ENCODE measurements around the gene CHPF2.

Gene CHPF2

DNA sequence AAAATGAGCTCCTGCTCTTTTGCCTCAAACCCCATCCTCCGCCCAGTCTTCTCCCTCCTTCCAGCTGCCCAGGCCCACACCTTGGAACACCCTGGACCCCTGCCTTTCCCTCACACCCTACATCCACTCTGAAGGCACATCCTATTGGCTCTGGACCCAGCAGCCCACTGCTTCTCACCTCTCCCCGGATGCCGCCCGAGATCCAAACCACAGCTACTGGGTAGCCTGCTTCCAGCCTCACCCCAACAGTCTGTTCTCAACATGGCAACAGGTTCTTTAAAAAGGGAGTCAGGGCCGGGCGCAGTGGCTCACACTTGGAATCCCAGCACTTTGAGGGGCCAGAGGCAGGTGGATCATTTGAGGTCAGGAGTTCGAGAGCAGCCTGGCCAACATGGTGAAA, 25.7 kb downstream of the CHPF2 start:
- DNase-seq (ENCODE audit: low read depth), result no peak
- Histone ChIP-seq H3K4me1 (ENCODE audit: control insufficient read depth, insufficient read depth, low read length) (peaks cover 14% of the 10 kb centered on the region), H3K36me3 (ENCODE audit: control insufficient read depth, insufficient read depth, low read length, severe bottlenecking) (no peaks in the 10 kb centered on the region), H3K9me3 (ENCODE audit: control insufficient read depth, low read length) (no peaks in the 10 kb centered on the region), H3K27me3 (replicated peaks; ENCODE audit: control insufficient read depth, insufficient read depth, low read length) (peaks cover 55% of the 10 kb centered on the region), H3K4me3 (ENCODE audit: low read length) (no peak overlapping the region), H3K9ac (ENCODE audit: low read length) (no peak overlapping the region)

- no peak for DNase-seq (ENCODE audit: low read depth)
- Histone ChIP-seq H3K4me3 (ENCODE audit: low read length) (no peak overlapping the region), H3K9me3 (ENCODE audit: control insufficient read depth, low read length) (no peaks in the 10 kb centered on the region), H3K27me3 (replicated peaks; ENCODE audit: control insufficient read depth, insufficient read depth, low read length) (peaks cover 61% of the 10 kb centered on the region), H3K4me1 (ENCODE audit: control insufficient read depth, insufficient read depth, low read length) (peaks cover 12% of the 10 kb centered on the region), H3K9ac (ENCODE audit: low read length) (no peak overlapping the region), H3K36me3 (ENCODE audit: control insufficient read depth, insufficient read depth, low read length, severe bottlenecking) (no peaks in the 10 kb centered on the region)
Measured at GRCh38 chr7:151260471-151260870, 28.2 kb downstream of the CHPF2 start.

DNA sequence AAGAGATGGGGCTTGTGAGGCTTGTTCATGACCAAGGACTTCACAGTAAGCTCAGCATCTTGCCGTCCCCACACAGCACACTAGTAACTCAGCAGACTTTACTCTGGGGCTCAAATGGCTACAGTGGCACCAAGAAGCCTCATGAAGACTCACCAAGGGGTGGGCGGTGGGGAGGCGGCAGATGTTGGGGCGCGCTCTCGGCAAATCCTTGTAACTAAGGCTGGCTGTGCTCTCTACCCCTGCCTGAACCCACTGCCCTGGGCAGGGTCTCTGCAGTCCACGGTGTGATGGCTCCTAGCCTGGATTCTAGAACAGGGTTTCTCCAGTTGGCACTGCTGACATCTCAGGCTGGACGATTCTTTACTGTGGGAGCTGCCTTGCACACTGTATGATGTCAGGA, 28.6 kb downstream of the CHPF2 start:
- Histone ChIP-seq H3K4me1 (ENCODE audit: control insufficient read depth, insufficient read depth, low read length) (peaks cover 12% of the 10 kb centered on the region), H3K27me3 (replicated peaks; ENCODE audit: control insufficient read depth, insufficient read depth, low read length) (peaks cover 63% of the 10 kb centered on the region), H3K9ac (ENCODE audit: low read length) (no peak overlapping the region), H3K9me3 (ENCODE audit: control insufficient read depth, low read length) (no peaks in the 10 kb centered on the region), H3K4me3 (ENCODE audit: low read length) (no peak overlapping the region), H3K36me3 (ENCODE audit: control insufficient read depth, insufficient read depth, low read length, severe bottlenecking) (no peaks in the 10 kb centered on the region)
- no peak for DNase-seq (ENCODE audit: low read depth)

DNA sequence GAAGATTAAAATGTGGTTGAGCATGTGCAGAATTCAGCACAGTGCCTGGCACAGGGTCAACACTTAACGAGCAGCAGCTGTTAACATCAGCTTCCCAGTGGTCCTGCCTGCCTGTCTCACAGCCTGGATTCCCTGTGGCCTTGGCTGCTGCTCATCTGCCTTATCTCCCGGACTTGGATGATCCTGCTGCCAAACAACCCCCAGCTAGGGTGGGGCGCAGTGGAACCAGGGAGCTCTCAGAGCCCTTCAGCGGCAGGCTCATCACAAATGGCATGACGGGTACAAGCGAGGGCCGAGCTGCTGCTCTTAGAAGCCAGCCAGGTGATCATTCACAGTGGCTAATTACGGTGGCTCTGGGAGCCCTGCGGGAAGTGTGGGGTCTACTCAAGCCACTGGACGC, 29.2 kb downstream of the CHPF2 start:
- peaks cover 10% of the 10 kb centered on the region for H3K4me1 ChIP-seq (ENCODE audit: control insufficient read depth, insufficient read depth, low read length)
- H3K36me3 ChIP-seq (ENCODE audit: control insufficient read depth, insufficient read depth, low read length, severe bottlenecking), result no peaks in the 10 kb centered on the region
- no peak overlapping the region for H3K4me3 ChIP-seq (ENCODE audit: low read length)
- H3K9me3 ChIP-seq (ENCODE audit: control insufficient read depth, low read length), result no peaks in the 10 kb centered on the region
- peaks cover 63% of the 10 kb centered on the region for H3K27me3 ChIP-seq (replicated peaks; ENCODE audit: control insufficient read depth, insufficient read depth, low read length)
- DNase-seq (ENCODE audit: low read depth), result peak; percentile 13
- no peak overlapping the region for H3K9ac ChIP-seq (ENCODE audit: low read length)

- Histone ChIP-seq H3K36me3 (ENCODE audit: control insufficient read depth, insufficient read depth, low read length, severe bottlenecking) (no peaks in the 10 kb centered on the region), H3K9me3 (ENCODE audit: control insufficient read depth, low read length) (no peaks in the 10 kb centered on the region)
Measured at GRCh38 chr7:151264615-151265014, 32.3 kb downstream of the CHPF2 start.

GRCh38 chr7:151265351-151265931, 33.2 kb downstream of the CHPF2 start:
- Histone ChIP-seq H3K36me3 (ENCODE audit: control insufficient read depth, insufficient read depth, low read length, severe bottlenecking) (no peaks in the 10 kb centered on the region), H3K9ac (ENCODE audit: low read length) (no peak overlapping the region), H3K9me3 (ENCODE audit: control insufficient read depth, low read length) (no peaks in the 10 kb centered on the region), H3K27me3 (replicated peaks; ENCODE audit: control insufficient read depth, insufficient read depth, low read length) (peaks cover 66% of the 10 kb centered on the region), H3K4me3 (ENCODE audit: low read length) (no peak overlapping the region), H3K4me1 (ENCODE audit: control insufficient read depth, insufficient read depth, low read length) (peaks cover 7% of the 10 kb centered on the region)
- no peak for DNase-seq (ENCODE audit: low read depth)

More at GRCh38 chr7:151264615-151265014, 32.3 kb downstream of the CHPF2 start:
- peaks cover 73% of the 10 kb centered on the region for H3K27me3 ChIP-seq (replicated peaks; ENCODE audit: control insufficient read depth, insufficient read depth, low read length)
- no peak overlapping the region for H3K9ac ChIP-seq (ENCODE audit: low read length)
- no peak for DNase-seq (ENCODE audit: low read depth)
- peaks cover 7% of the 10 kb centered on the region for H3K4me1 ChIP-seq (ENCODE audit: control insufficient read depth, insufficient read depth, low read length)
- no peak overlapping the region for H3K4me3 ChIP-seq (ENCODE audit: low read length)

DNA sequence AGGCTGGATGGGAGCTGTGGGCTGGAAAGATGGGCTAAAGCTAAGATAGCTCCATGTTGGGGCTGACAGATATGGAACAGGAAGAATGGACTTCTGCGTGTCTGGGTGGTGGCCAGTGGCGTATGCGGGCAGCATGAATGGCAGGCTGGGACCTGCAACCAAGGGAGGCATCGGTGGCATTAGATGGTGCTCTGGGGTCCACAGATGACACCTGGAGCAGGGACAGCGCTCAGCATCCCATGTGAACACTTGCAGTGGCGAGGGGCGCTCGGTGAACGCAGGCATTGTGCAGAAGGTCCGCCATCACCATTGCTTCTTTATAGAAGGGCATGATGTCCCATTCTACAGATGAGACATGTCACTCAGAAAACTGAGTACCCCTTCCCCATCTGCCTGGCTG, 37.2 kb downstream of the CHPF2 start:
- H3K9me3 ChIP-seq (ENCODE audit: control insufficient read depth, low read length), result no peaks in the 10 kb centered on the region
- no peak for DNase-seq (ENCODE audit: low read depth)
- peaks cover 33% of the 10 kb centered on the region for H3K27me3 ChIP-seq (replicated peaks; ENCODE audit: control insufficient read depth, insufficient read depth, low read length)
- H3K9ac ChIP-seq (ENCODE audit: low read length), result no peak overlapping the region
- no peaks in the 10 kb centered on the region for H3K36me3 ChIP-seq (ENCODE audit: control insufficient read depth, insufficient read depth, low read length, severe bottlenecking)
- peaks cover 23% of the 10 kb centered on the region for H3K4me1 ChIP-seq (ENCODE audit: control insufficient read depth, insufficient read depth, low read length)
- no peak overlapping the region for H3K4me3 ChIP-seq (ENCODE audit: low read length)

DNA sequence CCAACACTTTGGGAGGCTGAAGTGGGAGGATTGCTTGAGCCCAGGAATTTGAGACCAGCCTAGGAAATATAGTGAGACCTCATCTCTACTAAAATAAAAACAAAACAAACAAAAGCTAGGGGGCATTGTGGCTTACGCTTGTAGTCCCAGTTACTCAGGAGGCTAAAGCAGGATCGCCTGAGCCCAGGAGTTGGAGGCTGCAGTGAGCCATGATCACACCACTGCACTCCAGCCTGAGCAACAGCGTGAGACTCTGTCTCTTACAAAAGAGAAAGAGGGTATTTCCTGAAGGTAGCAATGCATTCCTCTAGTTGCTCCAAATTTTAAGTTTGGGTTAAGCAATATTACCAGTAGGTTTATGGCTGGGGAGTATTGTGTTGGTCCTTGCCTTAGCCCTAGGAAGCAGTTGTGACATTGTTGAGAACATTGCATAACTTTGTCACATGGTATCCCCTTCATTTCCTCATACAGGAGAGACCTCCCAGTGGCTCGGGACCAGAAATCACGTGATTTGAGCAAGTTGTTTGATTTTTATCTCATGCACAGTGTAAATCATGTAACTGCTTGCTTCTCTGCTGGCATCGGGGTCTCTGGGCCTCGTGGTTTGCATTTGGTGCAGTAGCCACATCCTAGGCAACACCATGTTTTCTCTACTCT, 39.5 kb downstream of the CHPF2 start:
- H3K9ac ChIP-seq (ENCODE audit: low read length), result peak overlapping the region; percentile 61
- peaks cover 23% of the 10 kb centered on the region for H3K4me1 ChIP-seq (ENCODE audit: control insufficient read depth, insufficient read depth, low read length)
- no peaks in the 10 kb centered on the region for H3K36me3 ChIP-seq (ENCODE audit: control insufficient read depth, insufficient read depth, low read length, severe bottlenecking)
- peak; percentile 84 for DNase-seq (ENCODE audit: low read depth)
- no peaks in the 10 kb centered on the region for H3K9me3 ChIP-seq (ENCODE audit: control insufficient read depth, low read length)
- peak overlapping the region; percentile 20 for H3K4me3 ChIP-seq (ENCODE audit: low read length)
- H3K27me3 ChIP-seq (replicated peaks; ENCODE audit: control insufficient read depth, insufficient read depth, low read length), result peaks cover 20% of the 10 kb centered on the region

GRCh38 chr7:151272405-151272804, 40.1 kb downstream of the CHPF2 start:
- DNase-seq (ENCODE audit: low read depth), result peak; percentile 15
- Histone ChIP-seq H3K4me1 (ENCODE audit: control insufficient read depth, insufficient read depth, low read length) (peaks cover 26% of the 10 kb centered on the region), H3K9me3 (ENCODE audit: control insufficient read depth, low read length) (no peaks in the 10 kb centered on the region), H3K4me3 (ENCODE audit: low read length) (peak overlapping the region; percentile 20), H3K36me3 (ENCODE audit: control insufficient read depth, insufficient read depth, low read length, severe bottlenecking) (no peaks in the 10 kb centered on the region), H3K9ac (ENCODE audit: low read length) (peak overlapping the region; percentile 61), H3K27me3 (replicated peaks; ENCODE audit: control insufficient read depth, insufficient read depth, low read length) (peaks cover 15% of the 10 kb centered on the region)

DNA sequence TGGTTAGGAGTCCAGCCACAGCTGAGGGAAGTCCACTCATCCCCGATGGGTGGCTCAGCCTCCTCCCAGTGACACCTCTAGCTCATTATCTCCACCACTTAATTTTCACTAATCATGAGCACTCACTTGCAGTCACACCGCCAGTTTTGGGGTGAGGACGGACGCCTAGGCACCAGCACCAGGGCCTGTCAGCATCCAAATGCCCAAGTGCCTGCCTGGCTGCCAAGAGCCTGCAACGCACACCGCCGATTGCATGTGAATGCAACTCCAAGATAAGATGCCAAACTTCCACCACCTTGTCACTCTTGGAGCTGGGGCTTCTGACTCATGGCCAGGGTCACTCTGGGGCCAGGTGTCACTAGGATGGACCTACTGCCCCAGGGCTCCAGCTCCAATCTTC, 40.6 kb downstream of the CHPF2 start:
- no peak for DNase-seq (ENCODE audit: low read depth)
- Histone ChIP-seq H3K36me3 (ENCODE audit: control insufficient read depth, insufficient read depth, low read length, severe bottlenecking) (no peaks in the 10 kb centered on the region), H3K9me3 (ENCODE audit: control insufficient read depth, low read length) (no peaks in the 10 kb centered on the region), H3K4me3 (ENCODE audit: low read length) (no peak overlapping the region), H3K9ac (ENCODE audit: low read length) (no peak overlapping the region), H3K4me1 (ENCODE audit: control insufficient read depth, insufficient read depth, low read length) (peaks cover 27% of the 10 kb centered on the region), H3K27me3 (replicated peaks; ENCODE audit: control insufficient read depth, insufficient read depth, low read length) (peaks cover 18% of the 10 kb centered on the region)

DNA sequence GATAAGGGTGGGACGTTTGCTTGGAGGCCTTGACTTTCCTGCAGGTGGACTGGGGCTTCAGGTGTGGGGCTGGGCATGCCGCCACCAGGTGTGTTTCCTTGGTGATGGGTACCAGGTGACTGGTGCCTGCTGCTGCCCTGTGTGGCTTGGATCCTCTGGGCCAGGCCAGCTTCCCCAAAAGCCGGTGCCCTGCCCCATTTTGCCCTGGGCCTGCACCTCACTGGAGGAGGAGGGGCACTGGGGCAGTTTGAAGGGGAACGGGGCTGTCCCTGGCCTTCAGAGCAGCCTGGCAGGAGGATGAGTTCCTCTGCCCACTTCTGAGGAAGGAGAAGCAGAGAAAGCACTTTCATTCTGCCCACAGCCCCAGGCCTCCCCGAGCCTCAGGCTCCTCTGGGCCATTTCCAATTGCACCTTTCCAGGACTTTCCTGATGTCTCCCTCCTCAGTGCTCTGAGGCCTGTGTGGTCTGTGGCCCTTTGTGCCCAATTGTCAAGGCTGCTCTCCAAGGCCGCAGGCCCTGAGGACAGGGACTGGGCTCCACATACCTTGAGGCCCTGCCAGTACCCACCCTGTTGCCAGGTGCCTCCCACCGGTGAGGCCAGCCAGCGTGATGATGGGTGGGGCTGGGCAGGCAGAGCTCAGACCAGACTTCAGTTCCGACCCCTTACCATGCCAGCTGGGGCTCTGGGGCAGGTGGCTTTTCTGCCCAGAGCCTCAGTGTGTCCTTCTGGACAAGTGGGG, 41.5 kb downstream of the CHPF2 start:
- H3K4me1 ChIP-seq (ENCODE audit: control insufficient read depth, insufficient read depth, low read length), result peaks cover 27% of the 10 kb centered on the region
- H3K36me3 ChIP-seq (ENCODE audit: control insufficient read depth, insufficient read depth, low read length, severe bottlenecking), result no peaks in the 10 kb centered on the region
- H3K27me3 ChIP-seq (replicated peaks; ENCODE audit: control insufficient read depth, insufficient read depth, low read length), result peaks cover 15% of the 10 kb centered on the region
- H3K4me3 ChIP-seq (ENCODE audit: low read length), result no peak overlapping the region
- H3K9me3 ChIP-seq (ENCODE audit: control insufficient read depth, low read length), result no peaks in the 10 kb centered on the region
- no peak overlapping the region for H3K9ac ChIP-seq (ENCODE audit: low read length)
- DNase-seq (ENCODE audit: low read depth), result no peak
